Head of caudate nucleus (tissue), 42 donors: ENCODE measurements around the gene OR11H7.
"Not testable (repeated sequence)": the region's sequence is repeated elsewhere in the genome, so short reads cannot be mapped to it uniquely, and the experiment has no call there.

Source experiments
- DNase-seq, 42 donors: peaks; one replicate each; pipeline versions ENCODE4 v3.0.0 to v3.0.0-alpha.2; 2020 to 2021; ENCODE audit warnings: mixed read lengths in 7 of 42
- intact Hi-C: fragments of 100-400 bp; cut with DNase I; formaldehyde crosslinking; loops from one replicate; pipeline ENCODE4 v1.15.0; 2022

OR11H7 gene

GRCh38 chr14:20228681-20229080, at the start of gene OR11H7:
TSS of gene OR11H7 (plus strand) at chr14:20228981.
- DNase-seq: no peak
- intact Hi-C loops: no loop called here

GRCh38 chr14:20179218-20179617, 49.6 kb upstream of the OR11H7 start:
- DNase-seq: peak in 13 of 42 donors; percentile 2 to 38 (median 10)
- intact Hi-C loops: no loop called here

- intact Hi-C loops: no loop called here
- no peak for DNase-seq
Measured at GRCh38 chr14:20179880-20180279, 48.9 kb upstream of the OR11H7 start.

GRCh38 chr14:20180486-20180885, 48.3 kb upstream of the OR11H7 start:
- intact Hi-C loops: no loop called here
- DNase-seq: no peak

GRCh38 chr14:20184181-20184580, 44.6 kb upstream of the OR11H7 start:
- no peak for DNase-seq
- intact Hi-C loops: no loop called here

- intact Hi-C loops: no loop called here
- DNase-seq: no peak
Measured at GRCh38 chr14:20190596-20190995, 38.2 kb upstream of the OR11H7 start, which contains the start of gene OR11G2. TSS of gene OR11G2 (plus strand) at chr14:20190896. CDS start at chr14:20197438, 6,542 bp downstream.

- intact Hi-C loops: no loop called here
- DNase-seq: no peak
Measured at GRCh38 chr14:20191396-20191795, 37.4 kb upstream of the OR11H7 start.

GRCh38 chr14:20194101-20194500, 34.7 kb upstream of the OR11H7 start:
- DNase-seq: peak in 1 of 42 donors; percentile 6
- intact Hi-C loops: no loop called here

GRCh38 chr14:20195170-20195569, 33.6 kb upstream of the OR11H7 start:
- DNase-seq, intact Hi-C loops: not testable (repeated sequence)

GRCh38 chr14:20195911-20196310, 32.9 kb upstream of the OR11H7 start:
- intact Hi-C loops: no loop called here
- no peak for DNase-seq

- intact Hi-C loops: no loop called here
- peak in 1 of 42 donors; percentile 25 for DNase-seq
Measured at GRCh38 chr14:20197459-20197858, 31.3 kb upstream of the OR11H7 start.

- no peak for DNase-seq
- intact Hi-C loops: no loop called here
Measured at GRCh38 chr14:20198991-20199390, 29.8 kb upstream of the OR11H7 start.

- intact Hi-C loops: no loop called here
- no peak for DNase-seq
Measured at GRCh38 chr14:20204721-20205120, 24.1 kb upstream of the OR11H7 start.

GRCh38 chr14:20209595-20209994, 19.2 kb upstream of the OR11H7 start:
- DNase-seq: no peak
- intact Hi-C loops: no loop called here

- intact Hi-C loops, DNase-seq: not testable (repeated sequence)
Measured at GRCh38 chr14:20212406-20212805, 16.4 kb upstream of the OR11H7 start.

GRCh38 chr14:20215196-20215595, 13.6 kb upstream of the OR11H7 start:
- no peak for DNase-seq
- intact Hi-C loops: no loop called here

- intact Hi-C loops: no loop called here
- DNase-seq: no peak
Measured at GRCh38 chr14:20219033-20219432, 9.7 kb upstream of the OR11H7 start.

GRCh38 chr14:20223410-20223809, 5.4 kb upstream of the OR11H7 start, which contains the start of gene OR11H6:
TSS of gene OR11H6 (plus strand) at chr14:20223710. CDS start at chr14:20223710, 0 bp downstream.
- no peak for DNase-seq
- intact Hi-C loops: no loop called here

GRCh38 chr14:20235415-20235814, 6.6 kb downstream of the OR11H7 start:
- intact Hi-C loops, DNase-seq: not testable (repeated sequence)

- intact Hi-C loops: no loop called here
- DNase-seq: no peak
Measured at GRCh38 chr14:20247646-20248246, 19.0 kb downstream of the OR11H7 start.

- DNase-seq: no peak
- intact Hi-C loops: no loop called here
Measured at GRCh38 chr14:20262642-20263128, 33.9 kb downstream of the OR11H7 start.
